ENCODE data around the gene IFIT2.
A peak's percentile ranks its signal among the peaks of the same experiment; 100 is the strongest.
"Not testable (repeated sequence)": the region's sequence is repeated elsewhere in the genome, so short reads cannot be mapped to it uniquely, and the experiment has no call there.

Gene IFIT2

GRCh38 chr10:89279421-89279869 lies 22.4 kb upstream of the IFIT2 start:
- peak in 1 of 56 donors; percentile 33 for DNase-seq

- no peak for DNase-seq
Observed at GRCh38 chr10:89280508-89280907, 21.3 kb upstream of the IFIT2 start.

DNA sequence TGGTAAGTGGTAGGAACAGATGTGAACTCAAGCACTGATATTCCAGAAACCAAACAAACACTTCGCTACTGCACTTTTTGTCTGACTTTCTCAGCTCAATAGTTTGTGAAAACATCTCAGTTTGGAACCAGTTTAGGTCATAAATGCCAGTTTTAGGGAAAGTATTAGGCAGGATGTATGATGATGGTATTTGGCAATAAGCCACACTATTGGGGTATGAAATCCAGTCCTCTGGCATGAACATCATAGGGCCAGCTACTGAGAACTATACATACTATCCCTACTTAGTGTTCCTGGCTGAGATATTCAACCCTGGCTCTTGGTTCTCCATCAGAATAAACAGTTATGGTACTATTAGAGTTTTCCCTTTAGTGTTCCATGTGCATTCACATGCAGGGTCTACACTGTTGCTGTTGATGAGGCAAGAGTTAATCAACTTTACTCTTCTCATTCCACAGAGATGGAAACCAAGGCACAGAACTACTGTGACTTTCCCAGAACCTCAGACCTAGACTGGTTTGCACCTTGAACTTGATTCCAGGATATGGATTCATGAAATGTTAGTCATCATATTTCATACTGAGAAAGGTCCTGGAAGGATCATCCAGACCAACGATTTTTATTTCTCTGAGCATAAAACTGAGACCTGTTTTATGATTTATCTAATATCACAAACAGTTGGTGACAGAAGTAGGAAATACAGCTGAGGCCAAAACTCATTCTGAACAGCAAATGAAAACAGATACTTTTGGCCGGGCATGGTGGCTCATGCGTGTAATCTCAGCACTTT lies 20.0 kb upstream of the IFIT2 start:
- no peak for DNase-seq

DNA sequence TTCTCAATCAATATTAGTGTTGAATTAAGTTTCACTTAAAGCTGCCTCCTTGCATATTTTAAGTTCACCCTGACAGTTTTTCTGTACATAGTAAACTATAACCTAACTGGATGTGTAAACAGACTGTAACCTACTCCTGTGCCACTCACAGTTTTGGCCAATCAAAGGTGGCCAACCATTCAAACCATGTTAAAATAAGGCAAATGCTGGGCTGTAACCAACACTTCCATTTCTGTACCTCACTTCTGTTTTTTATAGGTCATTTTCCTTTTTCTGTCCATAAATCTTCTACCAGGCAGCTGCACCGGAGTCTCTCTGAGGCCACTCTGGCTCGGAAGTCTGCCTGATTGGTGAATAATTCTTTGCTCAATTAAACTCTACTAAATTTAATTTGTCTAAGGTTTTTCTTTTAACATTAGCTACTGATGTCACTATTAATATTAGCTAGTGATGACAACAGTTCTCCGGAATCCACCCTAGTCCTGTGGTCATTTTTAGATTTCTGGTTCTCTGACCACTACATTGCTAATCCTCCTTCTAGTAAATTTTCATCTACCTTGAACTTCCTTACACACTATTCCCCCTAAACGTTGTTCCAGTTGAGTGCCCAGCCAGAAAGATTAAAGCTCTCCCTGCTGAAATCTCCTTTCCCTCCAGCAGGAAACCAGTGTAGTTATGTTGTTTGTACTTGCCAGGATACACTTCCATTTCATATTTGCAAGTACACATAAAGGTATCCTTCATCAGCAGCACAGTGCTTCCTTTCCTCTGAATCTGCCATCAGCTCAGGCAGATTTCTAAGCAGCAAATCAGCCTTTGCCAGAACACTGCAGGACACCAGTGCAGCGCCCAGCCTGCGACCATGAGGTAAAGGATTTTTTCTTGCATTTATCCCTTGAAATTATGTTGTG lies 18.6 kb upstream of the IFIT2 start:
- DNase-seq, result peak in 5 of 56 donors; percentile 10 to 54 (median 20)

- DNase-seq, result peak in 19 of 56 donors; percentile 11 to 64 (median 30)
Observed at GRCh38 chr10:89283936-89284475, 17.8 kb upstream of the IFIT2 start.

DNA sequence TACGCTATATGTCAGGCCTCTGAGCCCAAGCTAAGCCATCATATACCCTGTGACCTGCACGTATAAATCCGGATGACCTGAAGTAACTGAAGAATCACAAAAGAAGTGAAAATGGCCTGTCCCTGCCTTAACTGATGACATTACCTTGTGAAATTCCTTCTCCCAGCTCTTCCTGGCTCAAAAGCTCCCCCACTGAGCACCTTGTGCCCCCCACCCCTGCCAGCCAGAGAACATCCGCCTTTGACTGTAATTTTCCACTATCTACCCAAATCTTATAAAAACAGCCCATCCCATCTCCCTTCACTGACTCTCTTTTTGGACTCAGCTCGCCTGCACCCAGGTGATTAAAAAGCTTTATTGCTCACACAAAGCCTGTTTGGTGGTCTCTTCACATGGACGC lies 17.1 kb upstream of the IFIT2 start:
- not testable (repeated sequence) for DNase-seq

- DNase-seq, result not testable (repeated sequence)
Observed at GRCh38 chr10:89285303-89285702, 16.5 kb upstream of the IFIT2 start.

- DNase-seq, result no peak
Observed at GRCh38 chr10:89294721-89295239, 7.1 kb upstream of the IFIT2 start.

DNA sequence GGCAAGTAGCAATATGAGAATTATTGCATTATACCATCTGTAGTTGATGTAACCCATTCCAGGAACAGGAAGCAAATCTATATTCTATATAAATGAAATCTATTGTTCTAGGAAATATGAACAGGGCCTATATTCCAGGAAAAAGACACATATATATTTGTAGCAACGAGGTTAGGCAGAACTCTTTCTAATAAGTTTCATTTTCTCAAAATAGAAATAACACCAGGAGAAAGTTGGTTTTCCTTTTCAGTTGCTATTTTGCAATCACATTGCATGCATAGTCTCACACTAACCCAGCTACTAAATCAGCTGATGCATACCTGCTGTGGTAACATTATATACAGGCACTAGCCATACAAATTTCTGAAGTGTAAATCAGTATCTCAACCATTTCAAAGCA lies 6.2 kb upstream of the IFIT2 start:
- no peak for DNase-seq

DNA sequence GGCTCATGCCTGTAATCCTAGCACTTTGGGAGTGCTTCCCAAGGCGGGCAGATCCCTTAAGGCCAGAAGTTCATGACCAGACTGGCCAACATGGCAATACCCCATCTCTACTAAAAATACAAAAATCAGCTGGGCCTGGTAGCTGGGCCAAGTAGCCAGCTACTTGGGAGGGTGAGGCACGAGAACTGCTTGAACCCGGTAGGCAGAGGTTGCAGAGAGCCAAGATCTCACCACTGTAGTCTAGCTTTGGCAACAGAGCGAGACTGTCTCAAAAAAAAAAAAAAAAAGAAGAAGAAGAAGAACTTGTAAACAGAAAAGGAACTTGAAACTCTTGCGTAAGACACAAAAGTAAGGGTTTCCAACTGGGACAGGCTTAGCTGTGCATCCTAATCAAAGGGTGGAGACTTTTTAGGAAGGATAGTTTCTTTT lies 5.6 kb upstream of the IFIT2 start:
- peak in 7 of 56 donors; percentile 5 to 22 (median 11) for DNase-seq

DNA sequence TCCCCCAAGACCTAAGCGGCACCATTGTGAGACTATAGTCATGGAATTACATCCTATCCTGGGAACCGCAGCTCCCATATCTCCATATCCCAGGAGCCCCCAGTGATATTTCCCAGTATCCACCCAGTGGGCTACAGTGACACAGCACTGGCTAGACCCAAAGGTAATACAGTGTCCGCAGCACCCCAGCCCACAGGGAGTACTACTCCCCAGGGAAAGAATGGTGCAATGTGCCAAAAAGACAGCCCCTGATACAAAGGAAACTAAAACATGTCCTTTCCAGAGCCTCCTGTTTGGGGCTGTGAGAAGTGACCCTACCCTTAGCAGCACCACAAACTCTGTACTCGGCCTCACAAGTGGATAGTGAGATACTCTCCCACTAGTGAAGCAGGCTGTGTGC lies 4.5 kb upstream of the IFIT2 start:
- DNase-seq, result no peak

- DNase-seq, result no peak
Observed at GRCh38 chr10:89297791-89298190, 4.1 kb upstream of the IFIT2 start.

DNA sequence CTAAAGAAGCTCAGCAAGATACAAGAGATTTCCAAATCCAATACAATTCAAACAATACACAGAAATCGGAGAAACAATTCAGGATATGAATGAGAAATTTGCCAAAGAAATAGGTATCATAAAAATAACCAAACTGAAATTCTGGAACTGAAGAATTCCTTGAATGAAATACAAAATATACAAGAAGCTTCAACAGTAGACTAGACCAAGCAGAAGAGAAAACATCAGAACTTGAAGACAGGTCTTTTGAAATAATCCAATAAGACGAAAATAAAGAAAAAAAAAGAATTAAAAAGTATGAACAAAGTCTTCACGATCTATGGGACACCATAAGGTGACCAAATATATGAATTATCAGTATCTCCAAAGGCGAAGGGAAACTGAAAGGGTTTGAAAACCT lies 2.8 kb upstream of the IFIT2 start:
- DNase-seq, result no peak

- DNase-seq, result peak in 7 of 56 donors; percentile 8 to 56 (median 29)
Observed at GRCh38 chr10:89301232-89301631, 614 bp upstream of the IFIT2 start.

GRCh38 chr10:89302625-89303024 lies 779 bp downstream of the IFIT2 start:
- peak in 2 of 56 donors; percentile 15 to 19 for DNase-seq

DNA sequence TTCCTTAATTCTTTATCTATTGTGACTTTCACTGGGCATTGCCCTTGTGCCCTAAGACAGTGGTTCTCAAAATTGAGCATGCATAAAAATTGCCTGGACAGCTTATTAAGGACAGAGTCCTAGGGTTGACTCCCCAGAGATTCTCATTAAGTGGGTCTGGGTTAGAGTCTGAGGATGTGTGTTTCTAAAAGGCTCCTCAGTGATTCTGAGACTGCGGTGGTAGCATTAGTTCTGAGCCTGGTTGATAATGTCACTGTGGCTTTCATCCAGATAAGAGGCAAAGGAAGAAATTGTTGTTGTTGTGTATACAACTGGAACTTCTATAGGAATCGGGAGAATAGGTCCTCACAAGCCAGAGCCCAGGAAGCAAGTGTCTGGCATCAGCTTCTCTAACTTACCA lies 1.3 kb downstream of the IFIT2 start:
- DNase-seq, result peak in 2 of 56 donors; percentile 11 to 17

- no peak for DNase-seq
Observed at GRCh38 chr10:89304026-89304425, 2.2 kb downstream of the IFIT2 start.

DNA sequence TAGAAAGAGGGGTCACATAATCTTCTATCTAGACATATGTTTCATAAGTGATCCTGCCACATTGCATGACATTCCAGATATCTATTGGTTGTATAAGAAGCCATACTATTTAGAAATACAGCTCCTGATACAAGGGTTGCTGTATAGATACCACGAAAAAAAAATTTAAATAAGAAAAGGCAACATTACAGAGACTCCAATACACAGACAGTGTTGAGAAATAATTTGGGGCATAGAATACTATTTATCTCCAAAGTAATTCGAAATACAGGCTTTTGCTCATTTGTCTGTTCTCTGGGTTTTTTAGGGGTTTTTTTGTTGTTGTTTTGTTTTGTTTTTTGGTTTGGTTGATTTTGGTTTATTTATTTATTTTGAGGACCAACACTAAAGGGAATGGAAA lies 2.6 kb downstream of the IFIT2 start:
- DNase-seq, result no peak

- no peak for DNase-seq
Observed at GRCh38 chr10:89304925-89305324, 3.1 kb downstream of the IFIT2 start.

GRCh38 chr10:89305766-89306433 lies 4.1 kb downstream of the IFIT2 start:
- no peak for DNase-seq

All from amygdala (tissue), 56 donors.